Bronchial epithelial cell (primary cell): ENCODE data around the gene IGSF8. TPM values are rescaled to one million over a fixed set of nuclear protein-coding genes. Genes with fewer than 3 reads are reported as not detected.
A peak's percentile ranks its signal among the peaks of the same experiment; 100 is the strongest.

Experiments
- DNase-seq: peaks from one replicate; pipeline ENCODE4 v3.0.0-alpha.2; 2010; ENCODE audit warnings: low read depth
- FAIRE-seq: peaks from 2 replicates; lab custom pipeline; 2011; peaks lifted over from hg19 to GRCh38; lab: Jason Lieb, UNC
- H3K27me3 ChIP-seq: 2 replicates; pipeline ENCODE4 v1.5.1; 2011; ENCODE audit warnings: low read length; ENCODE audit not compliant: control insufficient read depth, insufficient read depth
- H3K36me3 ChIP-seq: 2 replicates; pipeline ENCODE4 v1.5.1; 2011; ENCODE audit warnings: low read length; ENCODE audit not compliant: control insufficient read depth, insufficient read depth
- H3K4me3 ChIP-seq: 2 replicates; pipeline ENCODE4 v1.5.1; 2011; ENCODE audit warnings: mild to moderate bottlenecking, low read depth, low read length, control low read depth
- CTCF ChIP-seq: IDR thresholded peaks from 2 replicates; pipeline ENCODE4 v1.5.1; 2011; ENCODE audit warnings: mild to moderate bottlenecking, moderate library complexity, low read length, control low read depth, inconsistent platforms; ENCODE audit not compliant: insufficient read depth, severe bottlenecking
- total RNA-seq: library from RNA; depleted of rRNA; stranded (reverse); fragments of >200 nt; gene quantifications from 2 replicates; pipeline ENCODE4 v1.2.1, GENCODE V29; 2014

IGSF8 gene
- total RNA-seq, 1 donor from 2014 or later: 42.6 TPM

- Histone ChIP-seq H3K27me3 (no peaks in the 10 kb centered on the region), H3K4me3 (no peak overlapping the region), H3K36me3 (no peaks in the 10 kb centered on the region)
- DNase-seq: no peak
- TF ChIP-seq CTCF: no peak
- FAIRE-seq: no peak
These were observed 6.1 kb upstream of the IGSF8 start for GRCh38 chr1:160104486-160104885.

- no peak overlapping the region for H3K4me3 ChIP-seq
- TF ChIP-seq CTCF: no peak
- H3K27me3 ChIP-seq: no peaks in the 10 kb centered on the region
- H3K36me3 ChIP-seq: no peaks in the 10 kb centered on the region
- FAIRE-seq (no peak), DNase-seq (no peak)
These were observed 5.4 kb upstream of the IGSF8 start for GRCh38 chr1:160103658-160104408.

- DNase-seq (no peak), FAIRE-seq (no peak)
- no peak for TF ChIP-seq CTCF
- H3K27me3 ChIP-seq: no peaks in the 10 kb centered on the region
- no peak overlapping the region for H3K4me3 ChIP-seq
- H3K36me3 ChIP-seq: no peaks in the 10 kb centered on the region
These were observed 3.5 kb upstream of the IGSF8 start for GRCh38 chr1:160101717-160102522.

GRCh38 chr1:160101037-160101716 lies 2.8 kb upstream of the IGSF8 start:
- DNase-seq: peak; percentile 50

More at GRCh38 chr1:160101037-160101716, 2.8 kb upstream of the IGSF8 start:
- no peaks in the 10 kb centered on the region for H3K36me3 ChIP-seq
- peak; percentile 98 for TF ChIP-seq CTCF
- H3K4me3 ChIP-seq: no peak overlapping the region
- no peaks in the 10 kb centered on the region for H3K27me3 ChIP-seq
- FAIRE-seq: no peak
